ENCODE data around the gene KBTBD13. TPM values are rescaled to one million over a fixed set of nuclear protein-coding genes. Genes with fewer than 3 reads are reported as not detected.
A peak's percentile ranks its signal among the peaks of the same experiment; 100 is the strongest.

Gene KBTBD13
- total and polyA plus RNA-seq, 12 donors: 0.84 to 20.5 (median 4.6) TPM

- 45 to 63% methylated on average over 13 of the region's 13 CpGs for WGBS, 2 donors
- Histone ChIP-seq H3K36me3 (peaks cover 0 to 3% (median 0%) of the 10 kb centered on the region in 9 donors), H3K27ac (peak overlapping the region; percentile 76 to 94 (median 90)), H3K4me3 (no peak overlapping the region), H3K27me3 (peaks cover 0 to 4% (median 0%) of the 10 kb centered on the region in 7 donors), H3K4me1 (peaks cover 10 to 83% (median 56%) of the 10 kb centered on the region in 9 donors), H3K9me3 (no peaks in the 10 kb centered on the region)
- DNase-seq (peak; percentile 63 to 69), ATAC-seq (peak; percentile 65 to 87 (median 80))
- intact Hi-C loops (cut with DNase I): loop anchor here in 5 of 10 donors (5.0 to 10.0 kb wide), 3 partner anchors 36 to 56 kb away; no protein-coding TSS in a partner anchor
- TF ChIP-seq CTCF (IDR thresholded peaks at IDR 0.05): no peak
These were observed 11.5 kb downstream of the KBTBD13 start for GRCh38 chr15:65087873-65088642.

- peak in 2 of 8 donors; percentile 1 to 3 for ATAC-seq
- Histone ChIP-seq H3K36me3 (peaks cover 0 to 4% (median 0%) of the 10 kb centered on the region in 9 donors), H3K4me1 (peaks cover 10 to 77% (median 50%) of the 10 kb centered on the region in 9 donors), H3K27ac (peak overlapping the region; percentile 76 to 94 (median 90)), H3K9me3 (no peaks in the 10 kb centered on the region), H3K4me3 (no peak overlapping the region), H3K27me3 (peaks cover 0 to under 1% (median 0%) of the 10 kb centered on the region in 7 donors)
- intact Hi-C loops (cut with DNase I): loop anchor here in 5 of 10 donors (5.0 to 10.0 kb wide), 3 partner anchors 36 to 56 kb away; no protein-coding TSS in a partner anchor
- DNase-seq: no peak
- TF ChIP-seq CTCF (IDR thresholded peaks at IDR 0.05): no peak
- WGBS, 2 donors: 47 to 54% methylated on average over 6 of the region's 6 CpGs
These were observed 12.1 kb downstream of the KBTBD13 start for GRCh38 chr15:65088643-65089021.

GRCh38 chr15:65089206-65089824, 12.8 kb downstream of the KBTBD13 start:
- no peak for TF ChIP-seq CTCF (IDR thresholded peaks at IDR 0.05)
- H3K27ac ChIP-seq: peak overlapping the region; percentile 76 to 94 (median 90)
- no peaks in the 10 kb centered on the region for H3K9me3 ChIP-seq
- H3K27me3 ChIP-seq: no peaks in the 10 kb centered on the region
- peaks cover 10 to 77% (median 44%) of the 10 kb centered on the region in 9 donors for H3K4me1 ChIP-seq
- WGBS, 2 donors: 40 to 41% methylated on average over 5 of the region's 5 CpGs
- H3K36me3 ChIP-seq: peaks cover 0 to 4% (median 0%) of the 10 kb centered on the region in 9 donors
- intact Hi-C loops (cut with DNase I): loop anchor here in 5 of 10 donors (5.0 to 10.0 kb wide), 3 partner anchors 37 to 57 kb away; no protein-coding TSS in a partner anchor
- peak in 1 of 2 donors; percentile 72 for DNase-seq
- ATAC-seq: peak in 6 of 8 donors; percentile 10 to 28 (median 16)
- H3K4me3 ChIP-seq: no peak overlapping the region
